Endothelial cell of umbilical vein (primary cell): ENCODE results near the gene ARHGAP10. TPM values are rescaled to one million over a fixed set of nuclear protein-coding genes. Genes with fewer than 3 reads are reported as not detected.

Experiments used
- BruUV-seq: library from RNA; stranded (reverse); fragments of 400-500 nt; replicated peaks from 2 replicates; lab custom pipeline; 2021; lab: Mats Ljungman, UMichigan
- CTCF ChIA-PET: fragments of 300-600, 350-600 bp; sonication (Branson Sonifier 250); formaldehyde crosslinking; loops from one replicate; lab custom pipeline; 2021; ENCODE audit warnings: antibody characterized with exemption, inconsistent platforms; lab: Charles Lee
- POLR2A ChIA-PET: fragments of 300-600, 350-600 bp; sonication (Branson Sonifier 250); formaldehyde crosslinking; loops from one replicate; lab custom pipeline; 2021; ENCODE audit warnings: antibody characterized with exemption, inconsistent platforms; lab: Charles Lee
- DNase-seq: peaks from one replicate; pipeline ENCODE4 v3.0.0-alpha.2; 2011; ENCODE audit warnings: low read depth, low spot score
- FAIRE-seq: peaks from 2 replicates; lab custom pipeline; 2011; peaks lifted over from hg19 to GRCh38; lab: Jason Lieb, UNC
- H2AFZ ChIP-seq: 2 replicates; pipeline ENCODE4 v1.6.0; 2012; ENCODE audit warnings: low read depth, low read length, control low read depth, inconsistent platforms
- H3K27ac ChIP-seq: 2 replicates; pipeline ENCODE4 v1.5.1; 2011; ENCODE audit warnings: low read depth, mild to moderate bottlenecking, control low read depth, low read length, moderate library complexity; ENCODE audit not compliant: insufficient read depth
- H3K27me3 ChIP-seq, 2 experiments: 2 replicates each; pipeline versions ENCODE4 v1.6.0 to v1.6.1; 2011; ENCODE audit warnings: low read length in 2 of 2, mixed read lengths in 1 of 2; ENCODE audit not compliant: control insufficient read depth in 2 of 2, insufficient read depth in 2 of 2
- H3K36me3 ChIP-seq, 2 experiments: 2 replicates in 1 of 2; 3 replicates in 1 of 2; pipeline ENCODE4 v1.5.1; 2011; ENCODE audit warnings: low read length in 2 of 2, mild to moderate bottlenecking in 1 of 2, moderate library complexity in 1 of 2; ENCODE audit not compliant: control insufficient read depth in 2 of 2, insufficient read depth in 2 of 2; ENCODE audit errors: extremely low read depth in 1 of 2
- H3K4me1 ChIP-seq: 3 replicates; pipeline ENCODE4 v1.5.1; 2011; ENCODE audit warnings: mild to moderate bottlenecking, low read length; ENCODE audit not compliant: control insufficient read depth, insufficient read depth; ENCODE audit errors: extremely low read depth
- H3K4me2 ChIP-seq: 2 replicates; pipeline ENCODE4 v1.6.1; 2011; ENCODE audit warnings: low read length, control low read depth, mixed read lengths; ENCODE audit not compliant: insufficient read depth
- H3K4me3 ChIP-seq, 3 experiments: fragments of 200-600 bp in 1 of 3; sonication (generic), shearing (Covaris generic) in 1 of 3; replicated peaks in 1 of 3; 2 replicates each; pipeline ENCODE4 v1.5.1; 2011 to 2016; ENCODE audit warnings: control low read depth in 3 of 3, low read length in 3 of 3, mild to moderate bottlenecking in 2 of 3, inconsistent platforms in 1 of 3, low read depth in 1 of 3, moderate library complexity in 1 of 3; ENCODE audit not compliant: insufficient read depth in 1 of 3
- H3K79me2 ChIP-seq: 2 replicates; pipeline ENCODE4 v1.6.0; 2012; ENCODE audit warnings: low read length, inconsistent platforms; ENCODE audit not compliant: control insufficient read depth, insufficient read depth
- H3K9ac ChIP-seq: replicated peaks from 2 replicates; pipeline ENCODE3; 2011; ENCODE audit warnings: low read length, control low read depth; ENCODE audit not compliant: insufficient read depth; ENCODE audit errors: extremely low read depth
- H3K9me1 ChIP-seq: replicated peaks from 3 replicates; pipeline ENCODE4 v1.6.0; 2011; ENCODE audit warnings: mild to moderate bottlenecking, low read length; ENCODE audit not compliant: control insufficient read depth, insufficient read depth; ENCODE audit errors: extremely low read depth
- H3K9me3 ChIP-seq: replicated peaks from 2 replicates; pipeline ENCODE4 v1.5.1; 2012; ENCODE audit warnings: low read length, inconsistent platforms; ENCODE audit not compliant: control insufficient read depth, insufficient read depth
- H4K20me1 ChIP-seq: replicated peaks from 2 replicates; pipeline ENCODE3; 2011; ENCODE audit warnings: mild to moderate bottlenecking, low read length; ENCODE audit not compliant: control insufficient read depth, insufficient read depth; ENCODE audit errors: extremely low read depth
- EZH2 ChIP-seq: IDR thresholded peaks from 2 replicates; pipeline ENCODE4 v1.6.1; 2012; ENCODE audit warnings: borderline replicate concordance, low read depth, mild to moderate bottlenecking, moderate library complexity, low read length, inconsistent platforms; ENCODE audit not compliant: severe bottlenecking
- FOS ChIP-seq: IDR thresholded peaks from 2 replicates; pipeline ENCODE4 v1.6.1; 2011; ENCODE audit warnings: mild to moderate bottlenecking, low read length, moderate library complexity, borderline replicate concordance; ENCODE audit not compliant: insufficient read depth
- GATA2 ChIP-seq: IDR thresholded peaks from 2 replicates; pipeline ENCODE4 v1.7.0; 2011; ENCODE audit warnings: low read depth, mild to moderate bottlenecking, moderate library complexity, mixed read lengths, low read length; ENCODE audit not compliant: insufficient read length, insufficient read depth
- JUN ChIP-seq: IDR thresholded peaks from 2 replicates; pipeline ENCODE4 v1.6.1; 2011; ENCODE audit warnings: borderline replicate concordance, low read depth; ENCODE audit not compliant: insufficient read length, insufficient read depth
- MYC ChIP-seq: IDR thresholded peaks from one replicate; pipeline ENCODE4 v1.6.1; 2011; ENCODE audit warnings: mild to moderate bottlenecking, low read depth, low read length
- POLR2A ChIP-seq: IDR thresholded peaks from 2 replicates; pipeline ENCODE4 v1.6.1; 2012; ENCODE audit warnings: low read depth, mild to moderate bottlenecking, control low read depth, low read length
- POLR2AphosphoS5 ChIP-seq: IDR thresholded peaks from 2 replicates; pipeline ENCODE4 v1.6.1; 2012; ENCODE audit warnings: low read depth, mild to moderate bottlenecking, control low read depth, low read length, moderate library complexity; ENCODE audit not compliant: insufficient read depth
- dilution Hi-C: fragments of 300-500 bp; cut with MboI; formaldehyde crosslinking; loops from one replicate; pipeline ENCODE4 v1.15.0; 2019; ENCODE audit warnings: low sequenced_read_pairs; ENCODE audit not compliant: extremely low pct_ligation_motif_present
- intact Hi-C: fragments of 100-400 bp; cut with micrococcal nuclease; formaldehyde crosslinking; loops from one replicate; pipeline ENCODE4 v1.10.0; 2022
- polyA plus RNA-seq, 4 experiments: library from polyadenylated mRNA; depleted of rRNA in 3 of 4; stranded (reverse) in 3 of 4; unstranded in 1 of 4; fragments of >200 nt; gene quantifications; 2 replicates each; pipeline versions ENCODE4 v1.2.1 to v1.2.3, GENCODE V29; 2011 to 2012; ENCODE audit warnings: missing spikeins in 1 of 4
- total RNA-seq: library from RNA; stranded (reverse); gene quantifications from 2 replicates; pipeline ENCODE4 v1.2.3, GENCODE V29; 2021
- TF ChIP-seq, protein P1 (sequence below): IDR thresholded peaks from 2 replicates; pipeline ENCODE4 v1.6.1; 2011; ENCODE audit not compliant: insufficient read depth, insufficient read length
- TF ChIP-seq, protein P2 (sequence below), 2 donors: IDR thresholded peaks; 1 replicate in 1 of 2; 2 replicates in 1 of 2; pipeline ENCODE4 v1.5.1; 2011; ENCODE audit warnings: low read length in 2 of 2, mild to moderate bottlenecking in 2 of 2, moderate library complexity in 2 of 2, control low read depth in 1 of 2, inconsistent platforms in 1 of 2, low read depth in 1 of 2; ENCODE audit not compliant: insufficient read depth in 1 of 2; ENCODE audit errors: extremely low read depth in 1 of 2

Gene ARHGAP10
- total and polyA plus RNA-seq, 2 donors (not counting 3 experiments of a cell fraction or from before 2014, with no cell fraction given): 20.4 to 36.7 TPM

GRCh38 chr4:147791865-147792264, 60.0 kb downstream of the ARHGAP10 start:
- Histone ChIP-seq H3K27ac (no peak overlapping the region), H3K9me1 (no peaks in the 10 kb centered on the region), H3K27me3 (no peaks in the 10 kb centered on the region), H3K9ac (no peak overlapping the region), H2AFZ (no peak overlapping the region), H3K4me3 (no peak overlapping the region), H3K79me2 (peaks cover 32% of the 10 kb centered on the region), H3K36me3 (no peaks in the 10 kb centered on the region), H3K4me2 (no peak overlapping the region), H3K4me1 (no peaks in the 10 kb centered on the region), H4K20me1 (no peaks in the 10 kb centered on the region), H3K9me3 (no peaks in the 10 kb centered on the region)
- CTCF ChIA-PET: interaction anchor here (1.3 to 1.7 kb wide), 3 partner anchors 13 to 75 kb away, joined by 4 to 8 read pairs (median 5); no protein-coding TSS in a partner anchor
- intact Hi-C loops: no loop called here
- POLR2A ChIA-PET: no interaction called here
- dilution Hi-C loops: no loop called here
- BruUV-seq: no TSS peak
- TF ChIP-seq POLR2AphosphoS5 (no peak), POLR2A (no peak), EZH2 (no peak), FOS (no peak), JUN (no peak), MYC (no peak), GATA2 (no peak)
- TF ChIP-seq, protein P1, sequence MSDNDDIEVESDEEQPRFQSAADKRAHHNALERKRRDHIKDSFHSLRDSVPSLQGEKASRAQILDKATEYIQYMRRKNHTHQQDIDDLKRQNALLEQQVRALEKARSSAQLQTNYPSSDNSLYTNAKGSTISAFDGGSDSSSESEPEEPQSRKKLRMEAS: no peak
- TF ChIP-seq, protein P2, sequence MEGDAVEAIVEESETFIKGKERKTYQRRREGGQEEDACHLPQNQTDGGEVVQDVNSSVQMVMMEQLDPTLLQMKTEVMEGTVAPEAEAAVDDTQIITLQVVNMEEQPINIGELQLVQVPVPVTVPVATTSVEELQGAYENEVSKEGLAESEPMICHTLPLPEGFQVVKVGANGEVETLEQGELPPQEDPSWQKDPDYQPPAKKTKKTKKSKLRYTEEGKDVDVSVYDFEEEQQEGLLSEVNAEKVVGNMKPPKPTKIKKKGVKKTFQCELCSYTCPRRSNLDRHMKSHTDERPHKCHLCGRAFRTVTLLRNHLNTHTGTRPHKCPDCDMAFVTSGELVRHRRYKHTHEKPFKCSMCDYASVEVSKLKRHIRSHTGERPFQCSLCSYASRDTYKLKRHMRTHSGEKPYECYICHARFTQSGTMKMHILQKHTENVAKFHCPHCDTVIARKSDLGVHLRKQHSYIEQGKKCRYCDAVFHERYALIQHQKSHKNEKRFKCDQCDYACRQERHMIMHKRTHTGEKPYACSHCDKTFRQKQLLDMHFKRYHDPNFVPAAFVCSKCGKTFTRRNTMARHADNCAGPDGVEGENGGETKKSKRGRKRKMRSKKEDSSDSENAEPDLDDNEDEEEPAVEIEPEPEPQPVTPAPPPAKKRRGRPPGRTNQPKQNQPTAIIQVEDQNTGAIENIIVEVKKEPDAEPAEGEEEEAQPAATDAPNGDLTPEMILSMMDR (IDR thresholded peaks at IDR 0.05; ENCODE audit: extremely low read depth in 1 of 2, insufficient read depth in 1 of 2, low read depth in 1 of 2, low read length in 2 of 2): no peak
- FAIRE-seq: no peak
- DNase-seq: no peak
